Neural cell (in vitro differentiated cells): ENCODE measurements around the gene MED23. TPM values are rescaled to one million over a fixed set of nuclear protein-coding genes. Genes with fewer than 3 reads are reported as not detected.
"Not testable (repeated sequence)": the region's sequence is repeated elsewhere in the genome, so short reads cannot be mapped to it uniquely, and the experiment has no call there.

Experiments
- H2AFZ ChIP-seq: fragments of 200-600, 300-800 bp; sonication (generic), shearing (Covaris generic); 2 replicates; pipeline ENCODE4 v1.6.0; 2014; ENCODE audit warnings: low read depth, mild to moderate bottlenecking, antibody characterized with exemption, low read length, moderate library complexity
- H3F3A ChIP-seq: fragments of 200-600 bp; shearing (Covaris generic); 2 replicates; pipeline ENCODE4 v1.6.1; 2016; ENCODE audit warnings: mild to moderate bottlenecking, moderate library complexity, mixed read lengths, antibody characterized with exemption, low read length; ENCODE audit not compliant: insufficient read depth, poor library complexity, severe bottlenecking
- H3K27ac ChIP-seq: fragments of 200-600, 300-800 bp; sonication (generic), shearing (Covaris generic); 2 replicates; pipeline ENCODE4 v1.5.1; 2014; ENCODE audit warnings: mild to moderate bottlenecking, low read length, moderate library complexity
- H3K27me3 ChIP-seq: fragments of 300-800, 200-600 bp; sonication (generic), shearing (Covaris generic); 2 replicates; pipeline ENCODE4 v1.6.0; 2014; ENCODE audit warnings: mild to moderate bottlenecking, low read depth, low read length, moderate library complexity; ENCODE audit not compliant: insufficient read depth
- H3K36me3 ChIP-seq: fragments of 300-800, 200-600 bp; sonication (generic), shearing (Covaris generic); 2 replicates; pipeline ENCODE4 v1.5.1; 2014; ENCODE audit warnings: mild to moderate bottlenecking, antibody characterized with exemption, low read length, moderate library complexity; ENCODE audit not compliant: insufficient read depth
- H3K4me2 ChIP-seq: fragments of 300-800, 200-600 bp; sonication (generic), shearing (Covaris generic); 2 replicates; pipeline ENCODE4 v1.6.0; 2014; ENCODE audit warnings: mild to moderate bottlenecking, low read length
- H3K4me3 ChIP-seq: fragments of 300-800, 200-600 bp; sonication (generic), shearing (Covaris generic); 2 replicates; pipeline ENCODE4 v1.5.1; 2014; ENCODE audit warnings: mild to moderate bottlenecking, low read length, moderate library complexity
- H3K79me2 ChIP-seq: fragments of 200-600 bp; shearing (Covaris generic); replicated peaks from 2 replicates; pipeline ENCODE4 v1.6.0; 2014; ENCODE audit warnings: mild to moderate bottlenecking, low read length, moderate library complexity; ENCODE audit not compliant: insufficient read depth
- H3K9ac ChIP-seq: fragments of 300-800, 200-600 bp; sonication (generic), shearing (Covaris generic); 2 replicates; pipeline ENCODE4 v1.6.1; 2016; ENCODE audit warnings: mild to moderate bottlenecking, low read length, mixed read lengths
- H3K9me2 ChIP-seq: fragments of 200-600 bp; shearing (Covaris generic); 2 replicates; pipeline ENCODE4 v1.6.1; 2016; ENCODE audit warnings: mild to moderate bottlenecking, low read length, mixed read lengths; ENCODE audit not compliant: insufficient read depth
- H3K9me3 ChIP-seq: fragments of 200-600, 300-800 bp; sonication (generic), shearing (Covaris generic); 2 replicates; pipeline ENCODE4 v1.6.1; 2016; ENCODE audit warnings: mild to moderate bottlenecking, mixed run types, low read length, moderate library complexity, mixed read lengths
- H4K20me1 ChIP-seq: fragments of 200-600 bp; shearing (Covaris generic); 2 replicates; pipeline ENCODE4 v1.6.1; 2016; ENCODE audit warnings: mild to moderate bottlenecking, mixed run types; ENCODE audit not compliant: insufficient read depth
- CTCF ChIP-seq: fragments of 450-650 bp; IDR thresholded peaks from 2 replicates; pipeline ENCODE4 v1.5.1; 2014; ENCODE audit warnings: antibody characterized with exemption, mild to moderate bottlenecking, moderate library complexity; ENCODE audit not compliant: poor library complexity, severe bottlenecking
- EP300 ChIP-seq: fragments of 450-650 bp; conservative IDR thresholded peaks from 2 replicates; pipeline ENCODE4 v1.6.1; 2014; ENCODE audit warnings: antibody characterized with exemption, mild to moderate bottlenecking, moderate library complexity; ENCODE audit not compliant: poor library complexity, severe bottlenecking
- EZH2 ChIP-seq: fragments of 200-600, 300-800 bp; shearing (Covaris generic), sonication (generic); IDR thresholded peaks from 2 replicates; pipeline ENCODE4 v1.6.1; 2014; ENCODE audit warnings: antibody characterized with exemption, low read length, borderline replicate concordance, mild to moderate bottlenecking; ENCODE audit not compliant: insufficient read depth, poor library complexity, severe bottlenecking
- MXI1 ChIP-seq: fragments of 450-650 bp; conservative IDR thresholded peaks from 2 replicates; pipeline ENCODE4 v1.6.1; 2014; ENCODE audit warnings: antibody characterized with exemption, mild to moderate bottlenecking; ENCODE audit not compliant: poor library complexity, severe bottlenecking
- POLR2AphosphoS5 ChIP-seq: IDR thresholded peaks from 2 replicates; pipeline ENCODE4 v1.6.1; 2012
- RAD21 ChIP-seq: fragments of 450-650 bp; conservative IDR thresholded peaks from 2 replicates; pipeline ENCODE4 v1.6.1; 2014; ENCODE audit warnings: antibody characterized with exemption, mild to moderate bottlenecking, moderate library complexity
- REST ChIP-seq: IDR thresholded peaks from 2 replicates; pipeline ENCODE4 v1.6.1; 2012; ENCODE audit warnings: borderline replicate concordance
- SMC3 ChIP-seq: fragments of 450-650 bp; conservative IDR thresholded peaks from 2 replicates; pipeline ENCODE4 v1.6.1; 2014; ENCODE audit warnings: antibody characterized with exemption, mild to moderate bottlenecking, moderate library complexity; ENCODE audit not compliant: poor library complexity
- TAF1 ChIP-seq: IDR thresholded peaks from 2 replicates; pipeline ENCODE4 v1.6.1; 2012; ENCODE audit warnings: low read depth
- polyA plus RNA-seq: library from polyadenylated mRNA; depleted of rRNA; stranded (reverse); fragments of >200 nt; gene quantifications from 2 replicates; pipeline ENCODE4 v1.2.3, GENCODE V29; 2014

Gene MED23
- polyA plus RNA-seq, 1 donor from 2014 or later, result 104 TPM

GRCh38 chr6:131531681-131532080 is 96.4 kb downstream of the MED23 start:
- not testable (repeated sequence) for H2AFZ ChIP-seq, H3K79me2 ChIP-seq, H3K9ac ChIP-seq, H3K27ac ChIP-seq, H4K20me1 ChIP-seq, H3F3A ChIP-seq, H3K4me3 ChIP-seq, H3K27me3 ChIP-seq, H3K9me3 ChIP-seq, H3K36me3 ChIP-seq, H3K4me2 ChIP-seq, H3K9me2 ChIP-seq

GRCh38 chr6:131530936-131531335 is 97.1 kb downstream of the MED23 start:
- not testable (repeated sequence) for H3K4me3 ChIP-seq, H3K27me3 ChIP-seq, H3K9ac ChIP-seq, H3K9me3 ChIP-seq, H3K4me2 ChIP-seq, H4K20me1 ChIP-seq, H2AFZ ChIP-seq, H3K27ac ChIP-seq, H3K79me2 ChIP-seq, H3F3A ChIP-seq, H3K36me3 ChIP-seq, H3K9me2 ChIP-seq

- no peak overlapping the region for H3K4me2 ChIP-seq
- no peaks in the 10 kb centered on the region for H4K20me1 ChIP-seq
- no peak overlapping the region for H2AFZ ChIP-seq
- H3F3A ChIP-seq, result no peaks in the 10 kb centered on the region
- H3K9me2 ChIP-seq, result no peaks in the 10 kb centered on the region
- H3K27me3 ChIP-seq, result no peaks in the 10 kb centered on the region
- H3K36me3 ChIP-seq, result no peaks in the 10 kb centered on the region
- no peak overlapping the region for H3K4me3 ChIP-seq
- no peak overlapping the region for H3K27ac ChIP-seq
- H3K9ac ChIP-seq, result no peak overlapping the region
- H3K9me3 ChIP-seq, result no peaks in the 10 kb centered on the region
- TF ChIP-seq RAD21, result no peak
- TF ChIP-seq MXI1, result no peak
- no peak for TF ChIP-seq POLR2AphosphoS5
- no peak for TF ChIP-seq REST
- no peak for TF ChIP-seq SMC3
- no peak for TF ChIP-seq CTCF
- TF ChIP-seq TAF1, result no peak
- TF ChIP-seq EP300, result no peak
- TF ChIP-seq EZH2, result no peak
- H3K79me2 ChIP-seq, result no peaks in the 10 kb centered on the region
Observed at GRCh38 chr6:131524695-131525336, 103.2 kb downstream of the MED23 start.
